OCI-LY1 (cell line): Measurements from ENCODE around the gene BSPRY.

Experiments
- H2AFZ ChIP-seq: fragments of 200-600 bp; sonication (generic), shearing (Covaris generic); 2 replicates; pipeline ENCODE4 v1.6.0; 2014; ENCODE audit warnings: antibody characterized with exemption, mild to moderate bottlenecking, low read length
- H3F3A ChIP-seq: fragments of 200-600 bp; sonication (generic), shearing (Covaris generic); 2 replicates; pipeline ENCODE4 v1.6.0; 2014; ENCODE audit warnings: mild to moderate bottlenecking, antibody characterized with exemption, low read length, moderate library complexity; ENCODE audit not compliant: insufficient read depth
- H3K27ac ChIP-seq: fragments of 200-600 bp; sonication (generic); 2 replicates; pipeline ENCODE4 v1.5.1; 2014; ENCODE audit warnings: low read length, mixed run types, mild to moderate bottlenecking, low read depth; ENCODE audit not compliant: poor library complexity, severe bottlenecking
- H3K27me3 ChIP-seq: fragments of 200-600 bp; sonication (generic); 2 replicates; pipeline ENCODE4 v1.6.0; 2014; ENCODE audit warnings: antibody characterized with exemption, mild to moderate bottlenecking, low read length, moderate library complexity; ENCODE audit not compliant: insufficient read depth
- H3K36me3 ChIP-seq: fragments of 200-600 bp; sonication (generic); 2 replicates; pipeline ENCODE4 v1.6.1; 2014; ENCODE audit warnings: mild to moderate bottlenecking, antibody characterized with exemption, low read length, moderate library complexity, mixed read lengths; ENCODE audit not compliant: insufficient read depth
- H3K4me1 ChIP-seq: fragments of 200-600 bp; sonication (generic); 2 replicates; pipeline ENCODE4 v1.5.1; 2014; ENCODE audit warnings: mild to moderate bottlenecking, low read length, moderate library complexity; ENCODE audit not compliant: insufficient read depth, severe bottlenecking
- H3K4me2 ChIP-seq: fragments of 200-600 bp; sonication (generic), shearing (Covaris generic); 2 replicates; pipeline ENCODE4 v1.6.1; 2014; ENCODE audit warnings: low read length
- H3K4me3 ChIP-seq: fragments of 200-600 bp; sonication (generic); 2 replicates; pipeline ENCODE4 v1.5.1; 2014; ENCODE audit warnings: low read length, low read depth, mild to moderate bottlenecking, mixed read lengths; ENCODE audit not compliant: poor library complexity, severe bottlenecking
- H3K79me2 ChIP-seq: fragments of 200-600 bp; shearing (Covaris generic); 2 replicates; pipeline ENCODE4 v1.6.1; 2016; ENCODE audit warnings: mixed run types, low read length, mixed read lengths; ENCODE audit not compliant: insufficient read depth
- H3K9ac ChIP-seq: fragments of 200-600 bp; sonication (generic), shearing (Covaris generic); 2 replicates; pipeline ENCODE4 v1.6.1; 2014; ENCODE audit warnings: mild to moderate bottlenecking, low read length, mixed read lengths
- H3K9me2 ChIP-seq: fragments of 200-600 bp; sonication (generic), shearing (Covaris generic); 2 replicates; pipeline ENCODE4 v1.6.1; 2014; ENCODE audit warnings: low read depth, mild to moderate bottlenecking, low read length, mixed read lengths
- H3K9me3 ChIP-seq: fragments of 200-600 bp; shearing (Covaris generic); 2 replicates; pipeline ENCODE4 v1.6.1; 2014; ENCODE audit warnings: low read length, mixed read lengths
- H4K20me1 ChIP-seq: fragments of 200-600 bp; sonication (generic), shearing (Covaris generic); 2 replicates; pipeline ENCODE4 v1.6.0; 2016; ENCODE audit warnings: mild to moderate bottlenecking, low read length; ENCODE audit not compliant: insufficient read depth
- EZH2 ChIP-seq: fragments of 200-600 bp; sonication (generic), shearing (Covaris generic); IDR thresholded peaks from 2 replicates; pipeline ENCODE4 v1.8.0; 2017; ENCODE audit warnings: borderline replicate concordance, mixed run types, mild to moderate bottlenecking, antibody characterized with exemption, low read length, moderate library complexity, mixed read lengths
- TF ChIP-seq, protein P1 (sequence below): fragments of 200-600 bp; sonication (generic), shearing (Covaris generic); IDR thresholded peaks from 2 replicates; pipeline ENCODE4 v1.5.1; 2017; ENCODE audit warnings: mild to moderate bottlenecking, antibody characterized with exemption, low read length, moderate library complexity, mixed read lengths

The BSPRY gene

DNA sequence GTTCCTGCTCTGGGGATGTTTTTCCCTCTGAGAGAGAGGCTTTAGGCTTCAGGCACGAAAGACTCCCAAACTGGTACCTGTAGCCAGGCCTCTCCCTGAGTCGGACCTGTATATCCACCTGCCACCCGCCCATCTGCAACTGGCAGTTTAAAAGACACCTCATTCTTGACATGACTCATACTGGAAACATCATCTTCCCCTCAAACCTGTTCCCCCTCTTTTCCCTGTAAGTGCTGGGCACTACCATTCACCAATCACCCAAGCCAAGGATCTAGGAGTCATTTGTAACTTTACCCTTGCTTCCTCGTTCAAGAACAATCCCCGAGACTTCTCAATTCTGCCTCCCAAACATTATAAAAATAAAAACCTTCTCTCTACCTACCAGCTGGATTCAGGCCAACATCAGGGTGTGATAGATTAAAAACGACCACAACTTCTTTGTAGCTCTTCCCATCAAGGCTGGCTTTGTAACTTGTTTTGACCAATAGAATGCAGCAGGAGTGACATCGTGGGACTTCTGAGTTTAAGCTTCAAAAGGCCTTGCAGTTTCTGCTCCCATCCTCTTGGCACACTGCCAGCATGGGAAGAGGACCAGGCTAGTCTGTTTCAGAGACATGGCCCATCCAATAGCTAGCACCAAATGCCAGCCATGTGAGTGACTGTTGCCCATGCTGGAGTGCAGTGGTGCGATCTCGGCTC lies 7.5 kb upstream of the BSPRY start:
- H3K4me2 ChIP-seq: no peak overlapping the region
- no peak overlapping the region for H3K9ac ChIP-seq
- 0 out of 2 replicates have a peak, but pooled peaks cover 7% of the 10 kb centered on the region for H3F3A ChIP-seq
- H3K36me3 ChIP-seq: no peaks in the 10 kb centered on the region
- H3K4me3 ChIP-seq: no peak overlapping the region
- TF ChIP-seq EZH2: no peak
- TF ChIP-seq, protein P1, sequence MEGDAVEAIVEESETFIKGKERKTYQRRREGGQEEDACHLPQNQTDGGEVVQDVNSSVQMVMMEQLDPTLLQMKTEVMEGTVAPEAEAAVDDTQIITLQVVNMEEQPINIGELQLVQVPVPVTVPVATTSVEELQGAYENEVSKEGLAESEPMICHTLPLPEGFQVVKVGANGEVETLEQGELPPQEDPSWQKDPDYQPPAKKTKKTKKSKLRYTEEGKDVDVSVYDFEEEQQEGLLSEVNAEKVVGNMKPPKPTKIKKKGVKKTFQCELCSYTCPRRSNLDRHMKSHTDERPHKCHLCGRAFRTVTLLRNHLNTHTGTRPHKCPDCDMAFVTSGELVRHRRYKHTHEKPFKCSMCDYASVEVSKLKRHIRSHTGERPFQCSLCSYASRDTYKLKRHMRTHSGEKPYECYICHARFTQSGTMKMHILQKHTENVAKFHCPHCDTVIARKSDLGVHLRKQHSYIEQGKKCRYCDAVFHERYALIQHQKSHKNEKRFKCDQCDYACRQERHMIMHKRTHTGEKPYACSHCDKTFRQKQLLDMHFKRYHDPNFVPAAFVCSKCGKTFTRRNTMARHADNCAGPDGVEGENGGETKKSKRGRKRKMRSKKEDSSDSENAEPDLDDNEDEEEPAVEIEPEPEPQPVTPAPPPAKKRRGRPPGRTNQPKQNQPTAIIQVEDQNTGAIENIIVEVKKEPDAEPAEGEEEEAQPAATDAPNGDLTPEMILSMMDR: no peak
- no peaks in the 10 kb centered on the region for H4K20me1 ChIP-seq
- H3K27ac ChIP-seq: peak overlapping the region; percentile 23
- peak overlapping the region; percentile 71; the same call in 1 of the 2 replicates for H2AFZ ChIP-seq
- no peaks in the 10 kb centered on the region for H3K9me3 ChIP-seq
- no peaks in the 10 kb centered on the region for H3K9me2 ChIP-seq
- peaks cover 40% of the 10 kb centered on the region for H3K4me1 ChIP-seq
- peaks cover 4% of the 10 kb centered on the region; the same call in 1 of the 2 replicates for H3K27me3 ChIP-seq
- no peaks in the 10 kb centered on the region for H3K79me2 ChIP-seq

DNA sequence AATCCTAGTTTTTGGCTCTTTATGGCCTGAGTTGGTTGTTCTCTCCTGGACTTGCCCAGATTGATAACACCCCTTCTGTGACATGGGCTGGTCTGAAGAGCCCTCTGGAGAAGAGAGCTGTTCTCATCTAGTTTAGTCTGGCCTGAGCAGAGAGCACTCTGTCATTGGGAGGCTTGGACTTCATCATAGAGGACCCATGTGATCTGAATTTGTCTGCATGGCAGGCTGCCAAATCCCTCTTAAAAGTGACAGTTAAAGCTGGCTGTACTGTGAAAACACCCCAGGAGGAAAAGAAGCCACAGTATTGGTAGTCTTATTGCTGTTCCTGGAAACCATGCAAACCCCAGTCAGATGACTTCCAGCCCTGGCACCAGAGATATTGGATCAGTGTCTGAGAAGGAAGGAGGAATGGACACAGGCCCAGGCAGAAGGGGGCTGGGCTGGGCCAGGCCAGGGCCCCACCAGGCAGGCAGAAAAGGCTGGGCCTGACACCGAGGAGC lies 5.6 kb upstream of the BSPRY start:
- TF ChIP-seq EZH2: no peak
- TF ChIP-seq, protein P1: no peak
- Histone ChIP-seq H3K9me2 (no peaks in the 10 kb centered on the region), H3K4me3 (no peak overlapping the region), H3K9ac (peak overlapping the region; percentile 9; the same call in 1 of the 2 replicates), H4K20me1 (no peaks in the 10 kb centered on the region), H3K4me2 (peak overlapping the region; percentile 27; the same call in 1 of the 2 replicates), H3K4me1 (peaks cover 48% of the 10 kb centered on the region), H2AFZ (peak overlapping the region; percentile 60; the same call in 1 of the 2 replicates), H3K27ac (peak overlapping the region; percentile 69), H3K79me2 (no peaks in the 10 kb centered on the region), H3K9me3 (no peaks in the 10 kb centered on the region), H3K27me3 (peaks cover 4% of the 10 kb centered on the region; the same call in 1 of the 2 replicates), H3K36me3 (no peaks in the 10 kb centered on the region), H3F3A (0 out of 2 replicates have a peak, but pooled peaks cover 7% of the 10 kb centered on the region)

DNA sequence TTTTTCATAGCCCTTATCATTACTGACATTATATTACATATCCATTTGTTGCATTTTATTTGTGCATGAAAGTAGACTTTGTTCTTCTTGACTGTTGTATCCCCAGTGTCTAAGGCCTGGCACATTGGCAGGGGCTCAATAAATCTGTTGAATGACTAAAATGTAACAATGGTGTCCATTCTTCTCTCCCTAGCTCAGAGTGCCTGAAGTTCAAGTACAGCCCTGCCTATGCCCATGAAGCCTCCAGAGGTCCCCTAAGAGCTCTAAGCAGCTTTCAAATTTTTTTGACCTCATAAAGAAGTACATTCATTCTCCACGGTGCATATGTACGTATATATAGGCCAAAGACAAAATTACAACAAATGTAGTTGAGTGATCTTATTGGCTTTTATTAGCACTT lies 4.2 kb upstream of the BSPRY start:
- Histone ChIP-seq H3K9me2 (no peaks in the 10 kb centered on the region), H3K9ac (no peak overlapping the region), H3K36me3 (no peaks in the 10 kb centered on the region), H3K4me1 (peaks cover 49% of the 10 kb centered on the region), H2AFZ (no peak overlapping the region), H3K4me3 (no peak overlapping the region), H3K27me3 (no peaks in the 10 kb centered on the region), H3K27ac (peak overlapping the region; percentile 28), H4K20me1 (no peaks in the 10 kb centered on the region), H3K79me2 (no peaks in the 10 kb centered on the region), H3K9me3 (no peaks in the 10 kb centered on the region), H3F3A (0 out of 2 replicates have a peak, but pooled peaks cover 7% of the 10 kb centered on the region), H3K4me2 (no peak overlapping the region)
- TF ChIP-seq EZH2: no peak
- TF ChIP-seq, protein P1: no peak
